Coronary artery (tissue), 2 donors: Measurements from ENCODE around the gene RTN3.

Experiments
- DNase-seq: peaks from one replicate; pipeline ENCODE4 v3.0.0-alpha.2; 2017; ENCODE audit warnings: low spot score
- H3K27ac ChIP-seq, 2 donors: fragments of 200-600 bp; sonication (generic); one replicate each; pipeline ENCODE4 v1.5.1; 2016 to 2019
- H3K4me3 ChIP-seq: fragments of 200-600 bp; sonication (generic); 2 replicates; pipeline ENCODE4 v1.5.1; 2016; ENCODE audit warnings: mild to moderate bottlenecking, moderate library complexity
- CTCF ChIP-seq: fragments of 200-600 bp; sonication (generic); IDR thresholded peaks from one replicate; pipeline ENCODE4 v1.5.1; 2019; ENCODE audit warnings: antibody characterized with exemption

Gene RTN3

GRCh38 chr11:63671322-63672155 is 9.8 kb upstream of the RTN3 start, which contains the start of gene ATL3:
Gene ATL3 (minus strand): TSS chr11:63671376. CDS start chr11:63671335, 41 bp downstream.
- peak; percentile 97 for DNase-seq
- TF ChIP-seq CTCF, result no peak
- peak within 1 kb of the TSS; percentile 98 to 99 for H3K27ac ChIP-seq
- peak within 1 kb of the TSS; percentile 84 for H3K4me3 ChIP-seq

- no peak for TF ChIP-seq CTCF
- DNase-seq, result no peak
- Histone ChIP-seq H3K4me3 (peak overlapping the region; percentile 84), H3K27ac (peak overlapping the region; percentile 98 to 99)
These were observed 9.2 kb upstream of the RTN3 start for GRCh38 chr11:63672156-63672463.

GRCh38 chr11:63672936-63673539 is 8.3 kb upstream of the RTN3 start:
- no peak overlapping the region for H3K4me3 ChIP-seq
- H3K27ac ChIP-seq, result no peak overlapping the region
- DNase-seq, result no peak
- no peak for TF ChIP-seq CTCF

- TF ChIP-seq CTCF, result no peak
- Histone ChIP-seq H3K27ac (no peak overlapping the region), H3K4me3 (no peak overlapping the region)
- DNase-seq, result no peak
These were observed 7.7 kb upstream of the RTN3 start for GRCh38 chr11:63673579-63673978.

GRCh38 chr11:63680834-63681320 is 423 bp upstream of the RTN3 start:
- Histone ChIP-seq H3K27ac (peak overlapping the region; percentile 88 to 97), H3K4me3 (peak overlapping the region; percentile 92)
- no peak for TF ChIP-seq CTCF
- no peak for DNase-seq

GRCh38 chr11:63682066-63683021 is 1.0 kb downstream of the RTN3 start:
- peak overlapping the region; percentile 88 to 97 for H3K27ac ChIP-seq
- TF ChIP-seq CTCF, result no peak
- DNase-seq, result no peak
- peak overlapping the region; percentile 92 for H3K4me3 ChIP-seq
